GM10266 (cell line): ENCODE data around the gene ACER1.
"Not testable (repeated sequence)": the region's sequence is repeated elsewhere in the genome, so short reads cannot be mapped to it uniquely, and the experiment has no call there.

Source experiments
- DNase-seq: peaks from one replicate; pipeline ENCODE4 v3.0.0; 2012; ENCODE audit errors: extremely low spot score
- CTCF ChIP-seq: IDR thresholded peaks from 2 replicates; pipeline ENCODE4 v1.5.1; 2012; ENCODE audit warnings: mild to moderate bottlenecking, low read depth; ENCODE audit not compliant: control insufficient read depth, insufficient read depth; ENCODE audit errors: missing control alignments

The ACER1 gene

GRCh38 chr19:6364353-6364752 lies 30.9 kb upstream of the ACER1 start:
- TF ChIP-seq CTCF, result no peak
- DNase-seq, result no peak

- TF ChIP-seq CTCF, result no peak
- DNase-seq, result peak; percentile 16
These were observed 29.0 kb upstream of the ACER1 start for GRCh38 chr19:6362351-6362801.

DNA sequence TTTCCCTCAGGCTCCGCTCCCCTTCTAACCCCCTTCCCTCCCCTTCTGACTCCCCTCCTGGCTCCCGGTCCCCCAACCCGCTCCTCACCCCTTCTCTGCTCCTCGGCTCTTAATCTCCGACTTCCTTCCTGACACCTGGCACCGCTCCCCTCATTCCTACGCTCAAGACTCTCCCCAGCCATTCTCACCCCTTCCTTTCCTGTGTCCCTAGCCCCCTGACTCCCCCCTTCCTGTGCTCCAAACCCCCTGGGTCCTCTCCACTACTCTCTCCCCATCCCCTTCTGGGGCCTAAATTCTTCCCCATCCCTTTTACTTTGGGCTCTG lies 28.6 kb upstream of the ACER1 start:
- no peak for DNase-seq
- TF ChIP-seq CTCF, result no peak

DNA sequence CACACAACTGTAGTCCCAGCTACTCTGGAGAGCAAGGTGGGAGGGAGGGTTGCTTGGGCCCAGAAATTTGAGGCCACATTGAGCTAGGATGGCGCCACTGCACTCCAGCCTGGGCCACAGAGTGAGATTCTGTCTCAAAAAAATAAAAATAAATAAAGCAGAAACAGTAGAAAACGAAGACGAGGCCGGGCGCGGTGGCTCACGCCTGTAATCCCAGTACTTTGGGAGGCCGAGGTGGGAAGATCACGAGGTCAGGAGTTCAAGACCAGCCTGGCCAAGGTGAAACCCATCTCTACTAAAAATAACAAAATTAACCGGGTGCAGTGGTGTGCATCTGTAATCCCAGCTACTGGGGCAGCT lies 27.4 kb upstream of the ACER1 start:
- not testable (repeated sequence) for DNase-seq

- DNase-seq, result not testable (repeated sequence)
These were observed 27.0 kb upstream of the ACER1 start for GRCh38 chr19:6360445-6360844.

- no peak for DNase-seq
- no peak for TF ChIP-seq CTCF
These were observed 26.3 kb upstream of the ACER1 start for GRCh38 chr19:6359568-6360341.

DNA sequence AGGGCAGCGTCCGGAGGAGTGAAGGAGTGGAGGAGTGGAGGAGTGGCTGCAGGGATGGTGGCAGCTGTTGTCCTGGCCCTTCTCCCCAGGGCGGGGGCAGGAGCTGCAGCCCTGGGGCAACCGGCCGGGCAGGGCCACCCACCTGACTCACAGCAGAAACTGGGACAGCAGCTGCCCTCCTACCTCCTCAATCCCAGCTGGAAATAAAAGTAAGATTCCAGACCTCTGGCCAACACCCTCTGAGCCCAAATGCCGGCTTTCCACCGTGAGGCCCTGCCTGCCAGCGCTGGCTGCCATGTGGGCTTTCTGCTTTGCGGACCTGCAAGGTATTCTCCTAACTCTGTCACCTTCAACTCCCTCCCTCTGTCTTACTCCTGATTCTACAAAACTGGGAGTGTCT lies 24.6 kb upstream of the ACER1 start:
- no peak for TF ChIP-seq CTCF
- DNase-seq, result no peak

DNA sequence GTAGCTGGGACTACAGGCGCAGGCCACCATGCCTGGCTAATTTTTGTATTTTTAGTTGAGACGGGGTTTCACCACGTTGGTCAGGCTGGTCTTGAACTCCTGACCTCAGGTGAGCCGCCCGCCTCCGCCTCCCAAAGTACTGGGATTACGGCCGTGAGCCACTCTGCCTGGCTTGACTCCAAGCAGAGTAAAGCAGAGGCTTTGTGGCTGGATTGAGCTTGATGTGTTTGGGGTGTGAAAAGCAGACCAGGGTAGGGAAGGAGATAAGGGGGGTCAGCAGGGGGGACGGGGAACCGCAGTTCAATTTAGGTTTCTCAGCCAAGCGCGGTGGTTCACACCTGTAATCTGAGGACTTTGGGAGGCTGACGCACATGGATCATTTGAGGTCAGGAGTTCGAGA lies 23.8 kb upstream of the ACER1 start:
- DNase-seq, result no peak
- TF ChIP-seq CTCF, result no peak

- not testable (repeated sequence) for DNase-seq
These were observed 22.1 kb upstream of the ACER1 start for GRCh38 chr19:6355321-6356040.
